Colon (tissue), 2 donors: ENCODE data around the gene ESR1.

Experiments used
- FAIRE-seq: peaks from 2 replicates; lab custom pipeline; 2012; peaks lifted over from hg19 to GRCh38; lab: Jason Lieb, UNC
- donor health status: control.
- donor health status: control.

ESR1 gene

GRCh38 chr6:152096863-152097496 lies 289.5 kb downstream of the ESR1 start:
- no peak for FAIRE-seq

- FAIRE-seq = no peak
These were observed 291.2 kb downstream of the ESR1 start for GRCh38 chr6:152098683-152099082.

GRCh38 chr6:152099446-152100182 lies 292.1 kb downstream of the ESR1 start:
- FAIRE-seq = no peak

- FAIRE-seq = no peak
These were observed 292.7 kb downstream of the ESR1 start for GRCh38 chr6:152100183-152100618.

GRCh38 chr6:152107973-152108372 lies 300.5 kb downstream of the ESR1 start:
- no peak for FAIRE-seq

GRCh38 chr6:152110886-152111820 lies 303.7 kb downstream of the ESR1 start:
- no peak for FAIRE-seq

- no peak for FAIRE-seq
These were observed 305.2 kb downstream of the ESR1 start for GRCh38 chr6:152112491-152113261.

GRCh38 chr6:152117156-152118133 lies 310.0 kb downstream of the ESR1 start:
- FAIRE-seq = no peak

GRCh38 chr6:152118224-152118623 lies 310.7 kb downstream of the ESR1 start:
- FAIRE-seq = no peak

- FAIRE-seq = no peak
These were observed 311.2 kb downstream of the ESR1 start for GRCh38 chr6:152118678-152119077.

- FAIRE-seq = no peak
These were observed 312.3 kb downstream of the ESR1 start for GRCh38 chr6:152119831-152120230.

- FAIRE-seq = no peak
These were observed 314.4 kb downstream of the ESR1 start for GRCh38 chr6:152121910-152122309.

GRCh38 chr6:152122434-152122833 lies 315.0 kb downstream of the ESR1 start:
- no peak for FAIRE-seq

GRCh38 chr6:152123076-152123475 lies 315.6 kb downstream of the ESR1 start:
- no peak for FAIRE-seq

- no peak for FAIRE-seq
These were observed 317.1 kb downstream of the ESR1 start for GRCh38 chr6:152124429-152125074.

- no peak for FAIRE-seq
These were observed 320.1 kb downstream of the ESR1 start for GRCh38 chr6:152127432-152128165.

GRCh38 chr6:152129691-152130151 lies 322.2 kb downstream of the ESR1 start:
- no peak for FAIRE-seq

- no peak for FAIRE-seq
These were observed 323.0 kb downstream of the ESR1 start for GRCh38 chr6:152130441-152130840.

GRCh38 chr6:152135755-152136448 lies 328.4 kb downstream of the ESR1 start:
- FAIRE-seq = no peak
